Fibroblast of skin of right quadriceps (primary cell): ENCODE results near the gene TBX2.
"Not testable (repeated sequence)": the region's sequence is repeated elsewhere in the genome, so short reads cannot be mapped to it uniquely, and the experiment has no call there.

Experiments
- DNase-seq: peaks from one replicate; pipeline ENCODE4 v3.0.0-alpha.2; 2013

Gene TBX2

GRCh38 chr17:61440697-61441096 lies 41.1 kb downstream of the TBX2 start:
- DNase-seq, result no peak

DNA sequence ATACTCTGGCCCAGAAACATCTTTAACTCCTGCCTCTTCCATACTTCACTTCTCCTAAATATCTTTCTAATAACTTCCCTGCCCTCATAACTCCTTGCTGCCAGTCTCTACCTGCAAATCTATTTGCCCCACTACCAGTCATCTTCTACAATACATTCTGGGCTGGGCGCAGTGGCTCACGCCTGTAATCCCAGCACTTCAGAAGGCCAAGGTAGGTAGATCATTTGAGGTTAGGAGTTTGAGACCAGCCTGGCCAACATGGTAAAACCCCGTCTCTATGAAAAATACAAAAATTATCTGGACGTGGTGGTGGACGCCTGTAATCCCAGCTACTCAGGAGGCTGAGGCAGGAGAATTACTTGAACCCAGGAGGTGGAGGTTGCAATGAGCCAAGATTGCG lies 41.9 kb downstream of the TBX2 start:
- not testable (repeated sequence) for DNase-seq

- no peak for DNase-seq
Observed at GRCh38 chr17:61442136-61442775, 42.6 kb downstream of the TBX2 start.

DNA sequence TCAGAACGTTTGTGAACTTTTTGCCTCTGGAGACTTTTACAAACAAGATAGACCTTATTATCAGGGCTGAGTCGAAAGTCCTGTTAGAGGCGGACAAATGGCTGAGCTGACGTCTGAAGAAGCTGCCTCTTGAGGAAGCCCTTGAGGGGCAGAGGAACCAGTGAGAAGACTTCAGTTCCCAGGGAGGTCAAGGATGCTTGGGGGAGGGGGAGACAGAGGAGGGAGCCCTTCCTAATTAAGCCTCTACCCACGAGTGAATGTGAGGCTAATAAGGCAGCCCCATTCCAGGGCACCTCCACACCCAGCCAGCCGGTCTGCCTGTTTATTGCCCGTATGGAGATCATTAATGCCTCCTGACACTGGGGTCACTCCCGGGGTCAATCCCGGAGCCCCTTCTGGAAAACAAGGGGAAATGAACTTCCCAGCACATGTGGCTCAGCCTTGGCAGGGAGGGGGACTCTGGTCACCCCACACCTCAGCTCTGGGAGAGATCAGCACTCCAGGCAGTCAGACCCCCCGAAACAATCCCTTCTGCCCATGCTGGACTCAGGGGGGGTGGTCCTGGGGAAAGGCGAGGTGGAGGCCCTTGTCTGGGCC lies 43.3 kb downstream of the TBX2 start:
- DNase-seq, result no peak

DNA sequence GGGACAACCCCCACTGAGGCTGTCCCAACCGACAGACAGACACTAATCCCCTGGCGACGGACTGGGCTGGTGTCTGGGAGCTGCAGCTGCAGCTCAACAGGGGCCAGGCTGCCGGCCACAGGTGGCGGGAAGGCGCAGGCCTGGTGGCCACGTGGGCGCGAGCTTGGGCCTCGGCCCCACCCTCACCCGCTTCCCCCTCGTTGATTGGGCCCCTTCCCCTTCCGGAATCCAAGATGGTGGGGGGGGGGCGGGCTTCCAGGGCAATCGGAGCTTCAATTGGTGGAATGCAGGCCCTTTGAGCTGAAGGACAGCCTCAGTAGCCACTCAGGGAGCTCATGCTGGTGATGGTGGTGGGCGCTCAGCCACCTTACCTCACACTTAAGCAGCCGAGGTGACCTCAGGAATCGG lies 43.8 kb downstream of the TBX2 start:
- DNase-seq, result peak; percentile 42

- no peak for DNase-seq
Observed at GRCh38 chr17:61444075-61444474, 44.4 kb downstream of the TBX2 start.

- peak; percentile 32 for DNase-seq
Observed at GRCh38 chr17:61444831-61445230, 45.2 kb downstream of the TBX2 start.

DNA sequence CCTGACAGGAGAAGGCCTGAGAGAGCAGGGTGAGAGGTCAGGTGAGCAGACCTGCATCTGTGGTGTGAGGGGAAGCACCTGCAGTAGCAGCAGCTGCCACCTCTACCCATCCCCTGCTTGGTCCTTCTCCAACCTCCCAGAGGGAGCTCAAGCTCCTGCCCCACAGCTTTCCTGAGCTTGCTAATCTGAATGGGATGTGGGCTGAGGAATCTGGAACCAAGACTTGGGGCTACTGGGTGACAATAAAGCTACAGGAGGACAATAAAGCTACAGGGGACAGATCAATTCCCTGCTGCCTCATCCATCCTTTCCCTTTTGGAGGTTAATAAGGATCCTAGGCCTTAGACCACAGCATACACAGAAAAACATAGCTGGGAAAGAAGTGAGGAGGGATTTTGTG lies 47.7 kb downstream of the TBX2 start:
- no peak for DNase-seq

GRCh38 chr17:61448042-61448441 lies 48.4 kb downstream of the TBX2 start:
- no peak for DNase-seq

GRCh38 chr17:61449140-61449539 lies 49.5 kb downstream of the TBX2 start:
- not testable (repeated sequence) for DNase-seq

- no peak for DNase-seq
Observed at GRCh38 chr17:61449707-61450640, 50.3 kb downstream of the TBX2 start.

DNA sequence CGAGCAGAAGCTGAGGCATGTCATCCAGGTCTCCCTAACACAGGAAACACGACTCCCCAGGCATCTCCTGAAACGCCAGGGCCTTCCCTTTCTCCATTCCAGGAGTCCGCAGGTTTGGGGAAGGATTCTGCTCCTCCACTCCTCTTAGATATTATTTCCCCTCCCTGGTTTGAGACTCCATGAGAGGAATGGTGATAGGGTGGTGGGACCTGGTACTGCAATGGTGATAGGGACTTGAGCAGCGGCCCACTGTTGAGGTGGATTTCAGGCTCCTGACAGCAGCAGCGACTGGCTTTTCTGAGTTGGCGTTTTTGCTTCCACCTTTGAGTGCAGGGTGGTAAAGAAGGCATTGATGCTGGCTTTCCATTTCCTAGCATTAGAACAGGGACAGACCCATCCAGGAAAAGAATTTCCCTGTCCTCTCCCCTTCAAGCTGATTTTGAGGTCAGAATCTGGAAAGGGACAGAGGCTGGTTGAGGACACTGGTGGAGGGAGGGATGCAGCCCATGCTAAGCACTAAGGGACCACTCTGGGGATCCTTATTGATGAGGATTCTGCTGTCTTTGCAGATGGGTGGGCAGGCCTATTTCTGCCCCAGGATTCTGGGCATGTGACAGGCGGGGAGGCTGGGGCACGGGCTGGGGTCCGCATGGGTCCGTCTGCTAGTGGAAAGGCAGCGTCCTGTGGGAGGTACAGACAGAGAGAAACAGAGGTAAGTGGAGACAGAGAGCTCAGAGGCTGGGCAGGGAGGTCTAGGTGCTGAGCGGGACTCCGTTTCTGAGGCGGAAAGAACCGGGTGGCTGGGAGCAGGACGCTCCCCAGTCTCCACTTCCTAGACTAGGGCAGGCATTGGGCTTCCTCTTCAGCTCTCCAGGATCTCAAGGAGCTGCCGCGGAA lies 51.2 kb downstream of the TBX2 start:
- no peak for DNase-seq

DNA sequence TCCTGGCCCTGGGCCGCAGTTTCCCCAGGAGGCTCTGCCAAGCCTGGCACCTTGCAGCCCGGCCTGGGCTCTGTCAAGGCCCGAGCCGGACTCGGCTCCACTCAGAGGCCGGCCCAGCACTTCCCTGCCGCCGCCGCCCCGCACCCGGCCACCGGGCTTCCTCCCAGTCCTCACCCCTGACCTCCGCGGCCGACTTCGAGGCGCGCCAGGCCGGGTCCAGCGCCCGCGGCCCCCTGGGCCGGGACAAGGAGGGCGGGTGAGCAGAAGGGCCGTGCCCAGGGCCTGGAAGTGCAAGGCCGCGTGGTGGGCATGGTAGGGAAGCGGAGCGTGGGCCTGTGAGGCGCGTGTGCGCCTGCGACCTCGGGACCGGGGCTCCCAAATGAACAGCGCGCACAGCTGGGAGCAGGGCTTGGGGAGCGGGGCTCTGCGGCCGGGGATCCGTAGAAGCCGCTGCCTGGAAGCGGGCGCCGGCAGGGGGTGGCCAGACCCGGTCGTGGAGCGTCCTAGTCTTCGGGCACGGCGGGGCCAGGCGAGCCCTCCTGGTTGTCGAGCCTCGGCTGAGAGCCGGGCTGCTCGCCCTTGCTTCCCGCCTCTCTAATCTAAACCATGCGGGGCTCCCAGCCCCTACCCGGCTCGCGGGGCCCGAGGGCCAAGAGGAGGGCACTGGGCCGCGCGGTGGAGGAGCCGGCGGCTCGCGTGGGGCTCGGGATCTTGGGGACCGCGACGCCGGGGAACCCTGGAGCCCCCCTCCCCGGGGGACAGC lies 52.1 kb downstream of the TBX2 start:
- DNase-seq, result peak; percentile 22

DNA sequence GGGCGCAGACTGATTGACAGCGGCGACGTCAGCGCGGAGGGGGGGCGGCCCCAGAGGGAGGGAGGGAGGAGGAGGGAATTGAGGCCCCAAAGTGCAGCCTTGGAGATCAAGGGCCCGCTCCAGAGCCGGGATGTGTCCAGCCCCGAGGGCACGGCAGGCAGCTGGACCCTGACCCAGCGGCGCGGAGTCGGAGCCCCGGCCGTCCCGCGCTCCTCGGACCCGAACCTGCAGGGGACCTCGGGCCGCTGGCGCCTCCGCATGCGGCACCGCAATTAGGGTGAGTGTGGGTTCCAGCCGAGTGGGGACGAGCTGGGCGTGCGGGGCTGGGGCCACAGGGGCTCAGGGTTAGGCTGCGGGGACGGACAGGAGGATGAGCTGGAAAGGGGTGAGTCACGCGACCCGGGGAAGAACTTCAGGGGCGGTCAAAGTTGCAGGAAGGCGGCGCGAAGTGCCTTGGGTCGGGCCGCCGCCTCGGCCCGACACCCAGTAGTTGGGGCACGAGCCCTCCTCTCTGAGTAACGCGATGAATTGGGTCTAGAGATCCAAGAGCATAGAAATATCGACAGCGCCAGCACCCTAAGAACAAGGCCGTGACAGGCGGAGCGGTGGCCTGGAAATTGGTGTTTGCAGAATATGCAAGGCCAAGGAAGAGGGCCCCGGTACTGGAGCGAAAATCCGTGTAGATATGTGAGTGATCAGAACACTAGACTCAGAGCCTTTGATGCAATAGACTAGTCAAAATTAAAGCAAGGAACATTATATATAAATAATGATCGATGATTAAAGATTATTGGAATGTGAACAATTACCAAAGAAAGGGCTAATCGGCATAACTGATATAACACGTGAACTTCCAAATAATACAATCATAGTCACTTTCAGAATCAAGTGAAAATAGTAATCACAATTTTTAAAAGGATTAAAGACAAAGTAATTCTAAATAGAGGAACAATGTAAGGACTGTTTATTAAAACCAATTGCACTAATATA lies 53.0 kb downstream of the TBX2 start, which contains the start of gene TBX4:
TSS of gene TBX4 (plus strand) at position 122 of the 990 bp plus-strand sequence. CDS start 4,069 bp downstream, outside the sequence.
- no peak for DNase-seq

DNA sequence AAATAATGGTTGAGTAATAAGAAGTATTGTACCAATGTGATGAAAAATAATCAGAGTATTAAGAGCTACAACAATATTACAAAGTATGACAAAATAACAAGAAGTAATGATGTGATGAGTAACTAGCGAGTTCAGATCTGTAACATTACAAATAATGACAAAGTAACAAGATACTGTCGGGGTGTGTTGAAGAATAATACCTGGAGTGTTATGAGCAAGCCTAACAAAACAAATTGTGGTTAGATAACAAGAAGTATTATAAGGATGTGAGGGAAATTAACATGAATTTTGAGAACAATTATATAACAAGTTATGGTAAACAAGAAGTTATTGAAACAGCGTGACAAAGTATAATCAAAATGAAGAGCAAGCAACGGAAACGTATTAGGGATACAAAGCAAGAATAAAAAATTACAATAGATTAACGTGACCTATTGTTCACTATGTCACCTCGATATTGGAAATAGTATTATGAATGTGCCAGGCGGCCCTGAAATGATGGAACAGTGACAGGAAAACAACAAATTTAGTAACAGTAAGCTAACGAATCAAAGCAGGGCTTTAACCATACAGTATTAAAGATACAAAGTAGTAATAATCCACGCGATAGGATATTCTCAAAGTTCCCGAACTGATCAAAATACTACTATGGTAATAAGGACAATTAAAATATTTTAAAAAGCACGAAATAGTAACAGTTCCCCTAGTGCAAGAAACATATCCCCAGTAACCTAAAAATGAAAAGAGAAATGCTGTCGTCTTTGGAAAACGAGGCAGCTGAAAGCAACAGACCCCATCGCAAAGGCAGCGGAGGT lies 54.1 kb downstream of the TBX2 start:
- no peak for DNase-seq

DNA sequence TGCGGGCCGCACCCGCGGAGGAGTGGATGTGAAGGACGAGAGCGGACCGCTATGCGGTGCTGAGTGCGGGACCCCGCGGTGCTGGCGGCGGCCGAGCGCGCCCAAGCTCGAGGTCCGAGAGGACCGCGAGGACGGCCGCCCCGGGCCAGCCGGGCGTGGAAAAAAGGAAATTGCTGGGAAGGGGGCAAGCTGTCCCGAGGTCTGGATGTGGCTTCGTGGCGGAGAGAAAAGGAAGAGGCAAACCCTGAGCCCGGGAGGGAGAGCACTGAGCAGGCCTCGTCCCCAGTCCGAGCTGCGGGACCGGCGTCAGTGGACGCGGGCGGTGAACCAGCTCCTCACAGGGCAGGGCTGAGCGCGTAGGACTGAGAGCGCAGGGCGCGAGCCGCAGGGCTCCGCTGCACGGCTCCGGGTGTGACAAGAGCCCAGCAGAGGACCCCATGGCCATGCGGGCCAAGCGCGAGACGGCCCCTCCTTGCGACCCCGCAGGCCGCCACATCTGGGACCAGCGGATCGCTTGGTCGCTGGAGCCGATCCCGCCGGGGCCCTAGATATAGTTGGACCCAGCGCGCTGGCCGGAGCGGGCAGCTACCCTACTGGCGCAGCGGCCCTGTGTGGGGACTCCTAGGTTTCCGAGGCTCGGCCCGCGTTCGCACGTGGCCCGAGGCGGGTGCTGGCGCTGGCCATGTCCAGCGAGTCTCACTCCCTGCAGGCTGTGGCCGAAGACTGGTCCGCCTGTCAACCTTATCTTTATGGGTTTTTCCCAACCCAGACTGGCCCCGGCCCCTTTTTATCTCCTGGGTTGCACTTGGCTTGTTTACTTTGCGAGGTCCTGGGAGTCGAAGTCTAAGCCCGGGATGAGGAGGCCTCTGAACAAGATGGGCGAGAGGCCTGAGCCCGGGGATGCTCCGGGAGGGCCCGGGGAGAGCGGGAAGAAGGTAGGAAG lies 55.0 kb downstream of the TBX2 start:
- no peak for DNase-seq

DNA sequence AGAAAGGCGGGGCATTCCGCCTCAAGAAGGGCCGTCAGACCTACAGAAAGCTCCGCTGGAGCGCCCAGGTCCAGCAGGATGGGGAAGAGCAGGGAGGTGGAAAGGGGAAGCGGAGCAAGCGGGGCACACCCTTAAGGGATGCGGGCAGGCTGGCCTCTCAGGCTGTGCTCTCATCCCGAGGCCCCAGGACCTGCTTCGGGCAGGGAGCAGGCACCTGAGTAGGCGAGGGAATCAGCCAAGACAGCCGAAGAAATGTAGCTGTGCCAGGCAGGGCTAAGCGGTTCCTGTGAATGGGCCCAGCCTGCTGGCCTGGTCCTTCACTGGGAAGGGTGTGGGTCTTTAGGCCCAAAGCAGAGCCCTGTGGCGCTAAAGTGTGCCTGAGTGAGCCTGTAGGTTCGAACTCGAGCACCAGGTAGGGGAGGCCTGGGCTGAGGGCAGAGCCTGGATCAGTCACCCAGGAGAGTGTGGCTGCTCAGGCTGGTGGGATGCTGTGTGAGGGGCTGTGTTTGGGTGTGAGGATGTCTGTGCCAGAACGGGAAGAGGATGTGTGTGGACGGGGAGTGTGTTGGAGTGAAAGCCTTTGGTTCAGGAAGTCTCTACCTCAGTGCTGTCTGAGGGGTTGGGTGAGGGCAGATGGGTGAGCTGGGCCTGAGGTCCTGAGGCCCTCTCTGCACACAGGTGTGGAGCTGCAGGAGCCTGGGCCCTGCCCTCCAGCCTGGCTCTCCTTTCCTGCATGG lies 55.8 kb downstream of the TBX2 start:
- DNase-seq, result no peak
